CD8-positive, alpha-beta memory T cell (primary cell): ENCODE results near the gene MED10. TPM values are rescaled to one million over a fixed set of nuclear protein-coding genes. Genes with fewer than 3 reads are reported as not detected.
"Not testable (repeated sequence)": the region's sequence is repeated elsewhere in the genome, so short reads cannot be mapped to it uniquely, and the experiment has no call there.

Experiments used
- CTCF ChIA-PET: fragments of 350-600 bp; sonication (Branson Sonifier 250); formaldehyde crosslinking; loops from one replicate; lab custom pipeline; 2021; ENCODE audit warnings: antibody characterized with exemption; lab: Charles Lee
- POLR2A ChIA-PET: fragments of 350-600 bp; sonication (Branson Sonifier 250); formaldehyde crosslinking; loops from one replicate; lab custom pipeline; 2021; ENCODE audit warnings: antibody characterized with exemption; lab: Charles Lee
- DNase-seq, 5 donors: peaks; one replicate each; pipeline versions ENCODE4 v3.0.0 to v3.0.0-alpha.2; 2020 to 2022; ENCODE audit warnings: mixed read lengths in 1 of 5
- H3K27ac ChIP-seq: one replicate; pipeline ENCODE4 v1.7.0; 2013; ENCODE audit warnings: low read depth, mild to moderate bottlenecking, low read length, moderate library complexity
- H3K27me3 ChIP-seq: 2 replicates; pipeline ENCODE4 v1.7.0; 2013; ENCODE audit warnings: low read length, mild to moderate bottlenecking; ENCODE audit not compliant: insufficient read depth, poor library complexity, severe bottlenecking
- H3K36me3 ChIP-seq: 2 replicates; pipeline ENCODE4 v1.7.0; 2013; ENCODE audit warnings: mild to moderate bottlenecking, low read length, moderate library complexity; ENCODE audit not compliant: insufficient read depth
- H3K4me1 ChIP-seq: 2 replicates; pipeline ENCODE4 v1.7.0; 2013; ENCODE audit warnings: mild to moderate bottlenecking, low read length, moderate library complexity; ENCODE audit not compliant: insufficient read depth
- H3K4me3 ChIP-seq: 2 replicates; pipeline ENCODE4 v1.7.0; 2013; ENCODE audit warnings: mild to moderate bottlenecking, low read length
- H3K9me3 ChIP-seq: 2 replicates; pipeline ENCODE4 v1.7.0; 2013; ENCODE audit warnings: mild to moderate bottlenecking, low read length
- H3K27ac Mint-ChIP-seq, 8 donors: one replicate each; pipeline ENCODE4 v1.8.0; 2020 to 2021; ENCODE audit warnings: mixed read lengths in 8 of 8, mild to moderate bottlenecking in 6 of 8, inconsistent platforms in 3 of 8, moderate library complexity in 3 of 8
- H3K27me3 Mint-ChIP-seq, 2 donors: one replicate each; pipeline ENCODE4 v1.8.0; 2020 to 2021; ENCODE audit warnings: mixed read lengths in 2 of 2, mild to moderate bottlenecking in 1 of 2, moderate library complexity in 1 of 2
- H3K36me3 Mint-ChIP-seq, 3 donors: one replicate each; pipeline ENCODE4 v1.8.0; 2020 to 2021; ENCODE audit warnings: mixed read lengths in 3 of 3, inconsistent platforms in 1 of 3, mild to moderate bottlenecking in 1 of 3
- H3K4me1 Mint-ChIP-seq, 3 donors: one replicate each; pipeline ENCODE4 v1.8.0; 2020 to 2021; ENCODE audit warnings: mixed read lengths in 3 of 3, inconsistent platforms in 1 of 3, mild to moderate bottlenecking in 1 of 3
- H3K4me3 Mint-ChIP-seq, 7 donors: one replicate each; pipeline ENCODE4 v1.8.0; 2020 to 2021; ENCODE audit warnings: mixed read lengths in 7 of 7, mild to moderate bottlenecking in 6 of 7, moderate library complexity in 4 of 7, inconsistent platforms in 2 of 7
- H3K9me3 Mint-ChIP-seq, 5 donors: one replicate each; pipeline ENCODE4 v1.8.0; 2020 to 2022; ENCODE audit warnings: mixed read lengths in 5 of 5, mild to moderate bottlenecking in 3 of 5, moderate library complexity in 2 of 5, inconsistent platforms in 1 of 5
- polyA plus RNA-seq: library from polyadenylated mRNA; unstranded; fragments of 300-500 nt; fragmentation: Illumina TruSeq; gene quantifications from one replicate; pipeline ENCODE4 v1.2.3, GENCODE V29; 2021
- total RNA-seq, 2 experiments: library from RNA; stranded (reverse); gene quantifications; one replicate each; pipeline ENCODE4 v1.2.3, GENCODE V29; 2021

Gene MED10
- total and polyA plus RNA-seq, 3 experiments from 2014 or later: 58.8 to 118 (median 66.8) TPM

- Mint-ChIP-seq H3K4me3 (no peak overlapping the region), H3K4me1 (peaks cover 2 to 6% (median 2%) of the 10 kb centered on the region in 3 donors), H3K36me3 (peaks cover 12 to 55% (median 21%) of the 10 kb centered on the region in 3 donors), H3K9me3 (no peaks in the 10 kb centered on the region), H3K27me3 (no peaks in the 10 kb centered on the region), H3K27ac (no peak overlapping the region)
- CTCF ChIA-PET: no interaction called here
- no peak for DNase-seq
- no peaks in the 10 kb centered on the region for H3K9me3 ChIP-seq
- POLR2A ChIA-PET: no interaction called here
- no peak overlapping the region for H3K4me3 ChIP-seq
- peaks cover 8% of the 10 kb centered on the region for H3K36me3 ChIP-seq
- H3K27me3 ChIP-seq: no peaks in the 10 kb centered on the region
- peaks cover 9% of the 10 kb centered on the region for H3K4me1 ChIP-seq
- H3K27ac ChIP-seq: no peak overlapping the region
Measured at GRCh38 chr5:6365142-6365976, 13.0 kb downstream of the MED10 start.

- H3K27me3 ChIP-seq, H3K27ac Mint-ChIP-seq, H3K27ac ChIP-seq, H3K36me3 ChIP-seq, CTCF ChIA-PET, DNase-seq, POLR2A ChIA-PET, H3K9me3 Mint-ChIP-seq, H3K27me3 Mint-ChIP-seq, H3K4me3 ChIP-seq, H3K9me3 ChIP-seq, H3K4me3 Mint-ChIP-seq: not testable (repeated sequence)
- Mint-ChIP-seq H3K4me1 (peaks cover 10 to 13% (median 11%) of the 10 kb centered on the region in 3 donors), H3K36me3 (peaks cover 14 to 47% (median 17%) of the 10 kb centered on the region in 3 donors)
- H3K4me1 ChIP-seq: peaks cover 20% of the 10 kb centered on the region
Measured at GRCh38 chr5:6363454-6364011, 14.8 kb downstream of the MED10 start.

GRCh38 chr5:6362846-6363245 lies 15.5 kb downstream of the MED10 start:
- no peak overlapping the region for H3K27ac Mint-ChIP-seq
- DNase-seq: no peak
- Histone ChIP-seq H3K9me3 (no peaks in the 10 kb centered on the region), H3K4me3 (no peak overlapping the region), H3K4me1 (peaks cover 20% of the 10 kb centered on the region), H3K36me3 (no peaks in the 10 kb centered on the region), H3K27me3 (no peaks in the 10 kb centered on the region), H3K27ac (no peak overlapping the region)
- POLR2A ChIA-PET: no interaction called here
- H3K27me3 Mint-ChIP-seq: no peaks in the 10 kb centered on the region
- peaks cover 18 to 48% (median 21%) of the 10 kb centered on the region in 3 donors for H3K36me3 Mint-ChIP-seq
- CTCF ChIA-PET: no interaction called here
- no peak overlapping the region for H3K4me3 Mint-ChIP-seq
- peaks cover 10 to 13% (median 11%) of the 10 kb centered on the region in 3 donors for H3K4me1 Mint-ChIP-seq
- H3K9me3 Mint-ChIP-seq: no peaks in the 10 kb centered on the region

GRCh38 chr5:6361101-6361500 lies 17.2 kb downstream of the MED10 start:
- no peak overlapping the region for H3K27ac ChIP-seq
- ChIA-PET CTCF (interaction anchor here (0.9 kb wide), 1 partner anchor 17 kb away, joined by 3 read pairs; the partner anchor contains the start of gene MED10), POLR2A (no interaction called here)

GRCh38 chr5:6360323-6361072 lies 17.8 kb downstream of the MED10 start:
- Histone ChIP-seq H3K4me3 (peak overlapping the region; percentile 29), H3K27me3 (no peaks in the 10 kb centered on the region), H3K4me1 (peaks cover 20% of the 10 kb centered on the region), H3K27ac (no peak overlapping the region), H3K9me3 (no peaks in the 10 kb centered on the region), H3K36me3 (no peaks in the 10 kb centered on the region)
- DNase-seq: no peak
- Mint-ChIP-seq H3K27me3 (no peaks in the 10 kb centered on the region), H3K4me3 (peak overlapping the region in 2 of 7 donors; percentile 66 to 68), H3K36me3 (peaks cover 9 to 32% (median 18%) of the 10 kb centered on the region in 3 donors), H3K4me1 (peaks cover 10 to 13% (median 11%) of the 10 kb centered on the region in 3 donors), H3K9me3 (no peaks in the 10 kb centered on the region), H3K27ac (peak overlapping the region; percentile 19 to 90 (median 69))
- ChIA-PET CTCF (interaction anchor here (0.9 kb wide), 1 partner anchor 18 kb away, joined by 3 read pairs; the partner anchor contains the start of gene MED10), POLR2A (no interaction called here)

More at GRCh38 chr5:6361101-6361500, 17.2 kb downstream of the MED10 start:
- H3K9me3 Mint-ChIP-seq: no peaks in the 10 kb centered on the region
- peak overlapping the region in 3 of 8 donors; percentile 19 to 81 (median 68) for H3K27ac Mint-ChIP-seq
- H3K27me3 Mint-ChIP-seq: no peaks in the 10 kb centered on the region
- no peaks in the 10 kb centered on the region for H3K36me3 ChIP-seq
- peaks cover 10 to 13% (median 11%) of the 10 kb centered on the region in 3 donors for H3K4me1 Mint-ChIP-seq
- H3K9me3 ChIP-seq: no peaks in the 10 kb centered on the region
- no peaks in the 10 kb centered on the region for H3K27me3 ChIP-seq
- no peak overlapping the region for H3K4me3 ChIP-seq
- H3K4me1 ChIP-seq: peaks cover 20% of the 10 kb centered on the region
- no peak overlapping the region for H3K4me3 Mint-ChIP-seq
- DNase-seq: no peak
- peaks cover 11 to 36% (median 18%) of the 10 kb centered on the region in 3 donors for H3K36me3 Mint-ChIP-seq

GRCh38 chr5:6359555-6360322 lies 18.6 kb downstream of the MED10 start:
- H3K4me3 Mint-ChIP-seq: peak overlapping the region in 6 of 7 donors; percentile 21 to 68 (median 52)
- peaks cover 10 to 13% (median 11%) of the 10 kb centered on the region in 3 donors for H3K4me1 Mint-ChIP-seq
- ChIA-PET POLR2A (no interaction called here), CTCF (no interaction called here)
- no peaks in the 10 kb centered on the region for H3K36me3 ChIP-seq
- no peaks in the 10 kb centered on the region for H3K27me3 ChIP-seq
- peak in 2 of 5 donors; percentile 7 to 34 for DNase-seq
- H3K4me3 ChIP-seq: peak overlapping the region; percentile 29
- peaks cover 9 to 32% (median 20%) of the 10 kb centered on the region in 3 donors for H3K36me3 Mint-ChIP-seq
- H3K9me3 Mint-ChIP-seq: no peaks in the 10 kb centered on the region
- peak overlapping the region in 7 of 8 donors; percentile 27 to 90 (median 61) for H3K27ac Mint-ChIP-seq
- no peaks in the 10 kb centered on the region for H3K9me3 ChIP-seq
- peaks cover 20% of the 10 kb centered on the region for H3K4me1 ChIP-seq
- no peaks in the 10 kb centered on the region for H3K27me3 Mint-ChIP-seq
- no peak overlapping the region for H3K27ac ChIP-seq

- Mint-ChIP-seq H3K4me3 (no peak overlapping the region), H3K4me1 (peaks cover 10 to 13% (median 11%) of the 10 kb centered on the region in 3 donors), H3K9me3 (no peaks in the 10 kb centered on the region), H3K36me3 (peaks cover 9 to 32% (median 21%) of the 10 kb centered on the region in 3 donors), H3K27me3 (no peaks in the 10 kb centered on the region), H3K27ac (no peak overlapping the region)
- DNase-seq: no peak
- ChIA-PET CTCF (no interaction called here), POLR2A (no interaction called here)
- Histone ChIP-seq H3K27ac (no peak overlapping the region), H3K9me3 (no peaks in the 10 kb centered on the region), H3K4me3 (no peak overlapping the region), H3K27me3 (no peaks in the 10 kb centered on the region), H3K36me3 (no peaks in the 10 kb centered on the region), H3K4me1 (peaks cover 20% of the 10 kb centered on the region)
Measured at GRCh38 chr5:6358434-6358820, 19.9 kb downstream of the MED10 start.
